NCI-H128 (cell line): ENCODE results near the gene AKR7A2.

Experiments used
- DNase-seq: peaks from one replicate; lab custom pipeline; 2025; ENCODE audit not compliant: unreplicated experiment; lab: John Stamatoyannopoulos, UW

AKR7A2 gene

DNA sequence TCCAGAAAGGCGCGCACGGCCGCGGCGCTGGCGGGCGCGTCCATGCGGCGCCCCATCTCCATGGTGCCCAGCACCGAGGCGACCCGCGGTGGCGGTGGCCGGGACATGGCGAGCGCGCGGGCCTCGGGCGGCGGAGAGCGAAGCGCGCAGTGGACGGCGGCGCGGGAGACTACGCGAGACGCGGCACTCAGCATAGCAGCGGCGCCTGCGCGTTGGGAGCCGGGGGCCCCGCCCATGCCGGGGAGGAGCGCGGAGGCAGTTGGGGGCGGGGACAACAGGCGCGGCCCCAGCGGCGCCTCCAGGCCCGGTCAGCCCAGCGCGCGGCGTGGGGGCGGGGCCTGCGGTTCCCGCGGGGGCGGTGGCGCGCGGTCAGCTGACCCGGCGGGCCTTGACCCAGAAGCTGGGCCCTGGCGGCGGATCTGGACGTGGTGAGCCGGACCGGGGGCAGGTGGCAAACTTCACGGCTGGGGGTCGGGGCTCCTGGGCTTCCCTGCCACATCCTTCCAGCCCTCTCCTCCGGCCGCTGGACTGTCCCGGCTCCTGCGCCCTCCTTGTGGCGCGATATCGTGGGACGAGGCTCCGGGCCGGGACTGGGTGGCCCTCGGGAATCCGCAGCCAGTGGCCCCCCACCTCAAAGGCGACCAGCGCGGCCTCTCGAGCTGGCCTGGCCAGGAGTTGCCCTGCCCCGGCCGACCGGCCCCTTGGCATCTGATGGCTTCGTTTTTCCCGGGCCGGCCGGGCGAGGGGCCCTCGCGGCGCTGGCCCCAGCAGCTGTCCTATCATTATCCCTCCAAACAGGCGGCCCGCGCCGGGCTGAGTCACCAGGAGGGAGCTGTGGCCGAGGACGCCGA, at the start of gene AKR7A2, which contains the start of gene SLC66A1:
Gene AKR7A2, minus strand, starts transcription at position 214 of the 851 bp plus-strand sequence. Its CDS starts 20 bp downstream, at position 194.
Gene SLC66A1, plus strand, starts transcription at position 396 of the 851 bp plus-strand sequence. CDS start 5,352 bp downstream, outside the sequence.
- peak; percentile 90 for DNase-seq

GRCh38 chr1:19360843-19361610, 49.1 kb upstream of the AKR7A2 start:
- DNase-seq: no peak

- no peak for DNase-seq
Observed at GRCh38 chr1:19360432-19360831, 48.5 kb upstream of the AKR7A2 start.

DNA sequence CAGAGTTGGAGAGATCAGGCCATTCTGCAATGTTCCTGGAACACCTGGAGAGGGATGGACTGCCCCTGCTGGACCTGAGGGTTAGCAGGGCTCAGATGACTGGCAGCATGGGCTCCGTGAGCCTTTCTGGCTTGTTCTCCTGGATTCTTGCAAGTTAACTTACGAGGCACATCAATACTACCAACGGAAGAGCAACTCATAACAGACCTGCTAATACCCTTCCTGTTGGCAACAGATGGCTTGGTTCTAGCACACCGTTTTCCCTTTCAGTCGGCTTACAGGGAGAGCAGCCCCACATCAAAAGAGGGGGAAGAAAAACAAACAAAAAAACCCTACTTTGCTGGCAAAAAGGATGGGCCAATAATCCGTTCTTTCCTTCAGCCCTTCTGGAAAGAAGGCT, 48.1 kb upstream of the AKR7A2 start:
- DNase-seq: no peak

DNA sequence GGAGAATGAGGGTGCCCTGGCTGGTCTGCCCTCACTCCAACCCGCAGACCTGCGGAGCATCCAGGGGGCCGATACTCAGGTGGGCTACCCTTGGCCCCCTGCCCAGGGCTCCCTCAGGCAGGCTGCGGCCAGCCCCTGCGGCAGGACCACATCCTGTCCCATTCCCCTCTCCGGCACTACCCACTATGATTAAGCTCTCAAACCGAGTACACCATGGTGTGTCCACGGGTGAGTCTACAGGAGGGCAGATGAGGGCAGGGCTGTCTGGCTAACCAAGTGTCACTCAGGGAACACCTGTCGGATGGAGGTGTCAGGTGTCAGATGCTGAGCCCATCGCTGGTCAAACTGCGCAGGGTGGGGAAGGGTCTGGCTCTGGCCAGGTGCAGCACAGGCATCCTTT, 47.4 kb upstream of the AKR7A2 start:
- no peak for DNase-seq

DNA sequence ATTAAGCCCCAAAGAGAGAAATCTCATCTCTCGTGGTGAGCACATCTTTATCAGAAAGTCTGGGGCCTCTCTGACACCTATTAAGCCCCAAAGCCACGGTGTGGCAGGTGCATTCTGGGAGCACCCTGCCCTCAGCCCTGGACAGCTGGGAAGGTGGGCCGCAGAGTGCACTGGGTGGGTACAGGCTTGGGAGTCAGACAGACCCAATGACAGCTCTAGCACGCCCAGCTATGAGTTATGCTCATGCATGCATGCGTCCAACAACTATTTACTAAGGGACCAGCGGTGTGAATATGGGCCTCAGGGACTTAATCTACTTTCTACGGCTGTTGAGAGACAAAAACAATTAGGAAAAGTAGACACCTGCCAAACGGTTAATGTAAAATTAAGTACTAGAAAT, 46.8 kb upstream of the AKR7A2 start:
- no peak for DNase-seq

DNA sequence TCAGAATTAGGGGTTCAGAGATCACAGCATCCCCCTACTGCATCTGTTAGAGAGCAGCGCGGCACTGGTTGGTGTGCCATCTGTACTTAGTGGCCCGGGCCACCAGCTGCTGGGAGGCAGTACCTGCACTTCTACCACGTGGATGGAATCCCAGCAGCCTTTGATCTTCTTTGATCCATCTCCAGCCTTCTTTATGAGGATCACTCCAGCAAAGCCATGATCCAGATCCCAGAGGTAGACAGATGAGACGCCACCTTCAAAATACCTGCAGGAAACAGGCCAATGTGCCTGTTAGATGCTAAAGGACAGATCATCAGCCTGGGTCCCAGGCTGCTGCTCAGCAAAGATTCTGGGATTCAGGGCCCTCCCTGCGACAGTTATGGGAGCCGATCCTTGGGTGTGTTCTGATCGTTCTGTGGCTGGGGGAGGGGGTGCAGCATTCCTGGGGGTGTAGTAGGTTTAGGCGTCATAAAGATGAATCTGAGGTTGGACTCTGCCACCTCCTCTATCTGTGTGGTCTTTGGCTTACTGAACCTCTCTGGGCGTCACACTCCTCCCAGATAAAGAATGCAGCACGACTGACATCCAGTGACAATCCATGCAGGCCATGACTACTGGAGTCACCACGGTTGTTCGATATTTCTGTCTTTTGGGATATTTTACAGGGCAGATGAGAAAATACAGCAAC, 45.5 kb upstream of the AKR7A2 start:
- DNase-seq: no peak

- peak; percentile 25 for DNase-seq
Observed at GRCh38 chr1:19356266-19356665, 44.3 kb upstream of the AKR7A2 start.

DNA sequence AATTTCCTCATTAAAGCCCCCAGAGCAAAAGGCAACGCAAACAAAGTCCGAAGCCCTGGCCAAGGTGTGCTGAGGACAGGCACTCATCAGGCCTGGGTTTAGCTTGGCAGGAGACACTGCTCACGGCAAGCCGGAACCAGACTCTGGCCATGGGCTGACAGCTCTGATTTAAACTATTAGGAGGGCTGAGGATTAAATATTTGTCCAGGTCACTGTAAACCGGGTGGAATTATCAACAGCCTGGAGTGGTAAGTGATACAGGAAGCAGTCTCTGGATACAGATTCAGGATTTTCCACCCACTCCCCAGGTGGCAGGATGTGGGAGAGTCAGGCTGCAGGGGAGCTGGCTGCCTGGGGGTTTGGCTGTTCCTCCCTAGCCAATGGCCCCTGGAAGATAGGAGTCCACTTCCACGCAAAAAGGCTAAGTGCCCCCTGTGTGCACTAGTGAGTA, 42.6 kb upstream of the AKR7A2 start:
- DNase-seq: no peak

- DNase-seq: peak; percentile 77
Observed at GRCh38 chr1:19353596-19353995, 41.7 kb upstream of the AKR7A2 start.

- no peak for DNase-seq
Observed at GRCh38 chr1:19352839-19353238, 40.9 kb upstream of the AKR7A2 start.

DNA sequence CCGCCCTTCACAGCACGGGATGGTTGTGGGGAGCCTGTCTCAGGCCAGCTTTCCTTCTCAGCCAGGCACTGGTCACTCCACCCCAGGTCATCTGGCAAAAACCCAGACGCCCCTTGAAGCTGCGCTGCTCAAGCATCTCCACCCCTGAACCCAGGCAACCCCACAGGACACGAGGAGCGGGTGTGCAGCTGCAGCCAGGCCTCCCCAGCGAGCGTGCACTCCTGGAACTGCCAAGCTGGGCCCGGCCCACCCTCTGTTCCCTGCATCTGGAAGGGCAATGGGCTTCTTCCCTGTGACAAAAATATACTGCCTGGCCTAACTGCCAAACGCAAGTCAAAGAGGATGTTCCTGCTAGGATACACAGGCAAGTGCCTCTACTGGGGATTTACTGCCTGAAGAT, 39.9 kb upstream of the AKR7A2 start:
- DNase-seq: no peak

DNA sequence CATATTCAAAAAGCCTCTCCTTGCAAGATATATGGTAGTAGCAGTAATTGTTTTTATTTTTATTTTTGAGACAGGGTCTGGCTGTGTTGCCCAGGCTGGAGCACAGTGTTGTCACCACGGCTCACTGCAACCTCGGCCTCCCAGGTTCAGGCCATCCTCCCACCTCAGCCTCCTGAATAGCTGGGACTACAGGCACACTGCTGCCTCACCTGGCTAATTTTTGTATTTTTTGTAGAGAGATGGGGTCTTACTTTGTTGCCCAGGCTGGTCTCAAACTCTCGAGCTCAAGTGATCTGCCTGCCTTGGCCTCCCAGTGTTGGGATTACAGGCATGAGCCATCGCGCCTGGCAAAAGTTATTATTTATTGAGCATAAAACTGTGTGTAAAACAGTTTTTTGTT, 38.6 kb upstream of the AKR7A2 start:
- no peak for DNase-seq

DNA sequence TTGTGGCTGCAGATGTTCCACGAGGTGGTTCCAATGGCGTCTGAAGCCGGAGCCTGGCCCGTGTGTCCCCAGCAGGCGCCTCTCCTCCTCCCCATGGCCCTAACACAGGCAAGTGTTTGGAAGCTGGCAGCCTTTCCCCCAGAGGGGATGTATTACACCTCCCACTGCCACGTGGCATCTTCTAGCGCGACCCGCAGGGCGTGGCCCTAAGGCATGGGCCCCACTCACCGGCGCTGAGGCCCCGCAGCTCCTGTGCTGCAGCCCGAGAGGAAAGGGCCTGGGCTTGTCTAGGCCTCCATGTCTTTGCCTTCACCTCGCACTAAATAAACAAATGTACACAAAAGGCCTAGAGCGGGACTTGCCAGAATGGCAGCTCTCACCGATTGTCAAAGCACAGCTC, 38.1 kb upstream of the AKR7A2 start:
- DNase-seq: no peak

GRCh38 chr1:19348441-19349198, 36.7 kb upstream of the AKR7A2 start:
- no peak for DNase-seq

GRCh38 chr1:19347533-19348172, 35.7 kb upstream of the AKR7A2 start:
- no peak for DNase-seq

- DNase-seq: no peak
Observed at GRCh38 chr1:19346026-19346425, 34.1 kb upstream of the AKR7A2 start.

DNA sequence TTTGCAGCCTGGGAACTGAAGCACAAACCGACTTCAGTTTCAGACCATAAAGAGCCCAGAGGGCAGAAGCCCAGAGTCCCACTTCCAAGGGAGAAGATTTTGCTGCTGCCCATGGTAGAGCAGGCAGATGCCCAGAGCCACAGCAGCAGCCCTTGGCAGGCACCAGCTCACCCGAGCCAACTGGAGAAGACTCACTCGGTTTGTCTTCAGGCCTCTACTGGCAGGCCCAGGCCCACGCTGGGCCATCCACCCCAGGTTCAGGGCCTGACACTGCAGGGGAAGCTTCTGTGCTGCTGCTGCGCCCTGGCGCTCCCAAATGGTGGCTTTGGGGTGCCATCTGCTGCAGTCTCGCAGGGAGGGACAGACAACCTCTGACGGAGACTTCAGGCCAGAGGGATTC, 33.4 kb upstream of the AKR7A2 start:
- no peak for DNase-seq

DNA sequence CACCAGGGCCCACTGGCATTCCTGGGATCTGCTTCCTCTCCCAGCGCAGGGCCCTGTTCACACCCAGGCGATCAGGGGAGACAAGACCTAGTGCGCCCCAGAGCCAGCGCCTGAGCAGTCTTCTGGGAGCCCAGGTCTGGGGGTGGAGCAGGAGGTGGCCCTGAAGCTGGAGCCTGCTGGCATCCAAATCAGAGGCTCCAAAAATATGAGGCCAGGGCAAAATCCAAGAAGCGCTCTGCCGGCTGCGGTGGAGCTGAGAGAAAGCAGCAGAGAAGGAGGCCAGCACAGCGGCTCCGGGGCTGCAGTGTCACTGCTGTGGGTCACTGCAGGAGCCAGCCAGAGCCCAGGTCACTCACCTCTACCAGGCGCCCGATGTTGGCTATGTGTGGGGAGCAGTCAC, 32.9 kb upstream of the AKR7A2 start:
- no peak for DNase-seq

- no peak for DNase-seq
Observed at GRCh38 chr1:19344372-19344810, 32.4 kb upstream of the AKR7A2 start.
